B cell (primary cell): Measurements from ENCODE around the gene AP3D1. TPM values are rescaled to one million over a fixed set of nuclear protein-coding genes. Genes with fewer than 3 reads are reported as not detected.

Experiments
- ATAC-seq: fragments of 200-7000 bp; cut with Tn5 transposase; one replicate; pipeline ENCODE4 v1.10.0; 2021; ENCODE audit warnings: low read depth, mild to moderate bottlenecking, moderate number of reproducible peaks, moderate library complexity
- CTCF ChIA-PET: fragments of 350-600 bp; sonication (Branson Sonifier 250); formaldehyde crosslinking; loops from one replicate; lab custom pipeline; 2021; ENCODE audit warnings: antibody characterized with exemption, inconsistent platforms; lab: Charles Lee
- POLR2A ChIA-PET: fragments of 350-600 bp; sonication (Branson Sonifier 250); formaldehyde crosslinking; loops from one replicate; lab custom pipeline; 2021; ENCODE audit warnings: antibody characterized with exemption; lab: Charles Lee
- DNase-seq: peaks from one replicate; pipeline ENCODE4 v3.0.0; 2013
- H2AFZ ChIP-seq: 2 replicates; pipeline ENCODE4 v1.6.1; 2012; ENCODE audit warnings: mild to moderate bottlenecking, low read depth, low read length; ENCODE audit not compliant: insufficient read depth, poor library complexity, severe bottlenecking
- H3K27ac ChIP-seq, 2 donors: 1 replicate in 1 of 2; 2 replicates in 1 of 2; pipeline ENCODE4 v1.5.1; 2012 to 2013; ENCODE audit warnings: low read length in 2 of 2, mild to moderate bottlenecking in 2 of 2, moderate library complexity in 1 of 2
- H3K27me3 ChIP-seq, 4 experiments: fragments of 200-600 bp in 1 of 4; sonication (generic) in 1 of 4; replicated peaks in 1 of 4; 1 replicate in 2 of 4; 2 replicates in 2 of 4; pipeline versions ENCODE4 v1.6.1 to v1.7.0; 2013 to 2016; ENCODE audit warnings: low read length in 3 of 4, mild to moderate bottlenecking in 2 of 4, mixed read lengths in 1 of 4, moderate library complexity in 1 of 4; ENCODE audit not compliant: insufficient read depth in 4 of 4, control insufficient read depth in 3 of 4; ENCODE audit errors: control extremely low read depth in 1 of 4
- H3K36me3 ChIP-seq, 2 experiments: replicated peaks in 1 of 2; 1 replicate in 1 of 2; 2 replicates in 1 of 2; pipeline versions ENCODE4 v1.6.1 to v1.7.1; 2013; ENCODE audit warnings: low read length in 1 of 2; ENCODE audit not compliant: insufficient read depth in 2 of 2, control insufficient read depth in 1 of 2; ENCODE audit errors: control extremely low read depth in 1 of 2, extremely low read depth in 1 of 2
- H3K4me1 ChIP-seq, 2 donors: fragments of 200-600 bp in 1 of 2; sonication (generic) in 1 of 2; 1 replicate in 1 of 2; 2 replicates in 1 of 2; pipeline versions ENCODE4 v1.5.1 to v1.6.1; 2013 to 2017; ENCODE audit warnings: low read length in 2 of 2; ENCODE audit not compliant: control insufficient read depth in 2 of 2, insufficient read depth in 2 of 2
- H3K4me2 ChIP-seq: replicated peaks from 2 replicates; pipeline ENCODE3; 2012; ENCODE audit warnings: mild to moderate bottlenecking, low read depth, low read length; ENCODE audit not compliant: poor library complexity, severe bottlenecking
- H3K4me3 ChIP-seq, 5 experiments: fragments of 200-600 bp in 1 of 5; sonication (generic) in 1 of 5; 1 replicate in 3 of 5; 2 replicates in 2 of 5; pipeline versions ENCODE4 v1.5.1 to v1.7.0; 2011 to 2016; ENCODE audit warnings: low read length in 4 of 5, mild to moderate bottlenecking in 4 of 5, low read depth in 2 of 5, control low read depth in 1 of 5, moderate library complexity in 1 of 5; ENCODE audit not compliant: insufficient read depth in 1 of 5; ENCODE audit errors: control extremely low read depth in 1 of 5, extremely low read depth in 1 of 5
- H3K79me2 ChIP-seq: fragments of 200-600 bp; sonication (generic); one replicate; pipeline ENCODE4 v1.6.0; 2016; ENCODE audit warnings: low read length; ENCODE audit not compliant: control insufficient read depth, insufficient read depth
- H3K9ac ChIP-seq: fragments of 200-600 bp; sonication (generic); 2 replicates; pipeline ENCODE4 v1.6.1; 2017; ENCODE audit warnings: mild to moderate bottlenecking, low read length, moderate library complexity
- H3K9me3 ChIP-seq, 3 donors: one replicate each; pipeline versions ENCODE4 v1.6.1 to v1.7.1; 2013; ENCODE audit warnings: low read length in 2 of 3; ENCODE audit not compliant: control insufficient read depth in 2 of 3, insufficient read depth in 1 of 3; ENCODE audit errors: control extremely low read depth in 1 of 3
- H4K20me1 ChIP-seq: 2 replicates; pipeline ENCODE4 v1.6.0; 2012; ENCODE audit warnings: mild to moderate bottlenecking, low read length; ENCODE audit not compliant: insufficient read depth, control insufficient read depth, poor library complexity, severe bottlenecking
- H3K27ac Mint-ChIP-seq: one replicate; pipeline ENCODE4 v1.8.0; 2021; ENCODE audit warnings: mixed read lengths
- H3K27me3 Mint-ChIP-seq: one replicate; pipeline ENCODE4 v1.8.0; 2021; ENCODE audit warnings: mixed read lengths
- H3K4me1 Mint-ChIP-seq: one replicate; pipeline ENCODE4 v1.8.0; 2021; ENCODE audit warnings: mixed read lengths
- H3K4me3 Mint-ChIP-seq: one replicate; pipeline ENCODE4 v1.8.0; 2021; ENCODE audit warnings: mixed read lengths
- H3K9me3 Mint-ChIP-seq: one replicate; pipeline ENCODE4 v1.8.0; 2022; ENCODE audit warnings: mixed read lengths; ENCODE audit not compliant: insufficient read depth
- EZH2 ChIP-seq: IDR thresholded peaks from 2 replicates; pipeline ENCODE4 v1.6.1; 2012; ENCODE audit warnings: borderline replicate concordance, low read depth, mild to moderate bottlenecking, moderate library complexity, low read length; ENCODE audit not compliant: insufficient read depth, poor library complexity, severe bottlenecking
- WGBS: methylation state at CpG from one replicate; pipeline ENCODE4 v1.1.5; 2013; ENCODE audit warnings: missing lambda C conversion rate; ENCODE audit not compliant: insufficient coverage; 5-methylcytosine and 5-hydroxymethylcytosine counted together
- intact Hi-C: fragments of 100-400 bp; cut with micrococcal nuclease; formaldehyde crosslinking; loops from one replicate; pipeline ENCODE4 v1.10.0; 2022
- polyA plus RNA-seq: library from polyadenylated mRNA; depleted of rRNA; stranded (reverse); fragments of >200 nt; gene quantifications from 2 replicates; pipeline ENCODE4 v1.2.3, GENCODE V29; 2012
- total RNA-seq, 2 donors: library from RNA; stranded (reverse); fragments of 120-200 nt in 1 of 2; gene quantifications; 1 replicate in 1 of 2; 2 replicates in 1 of 2; pipeline versions ENCODE4 v1.2.3 to v1.2.4, GENCODE V29; 2013 to 2022
- TF ChIP-seq, protein P1 (sequence below): fragments of 200-600 bp; IDR thresholded peaks from one replicate; pipeline ENCODE4 v1.8.0; 2022; ENCODE audit warnings: antibody characterized with exemption, mild to moderate bottlenecking

AP3D1 gene
- total and polyA plus RNA-seq, 2 donors (not counting 1 experiment from before 2014, with no cell fraction given), result 96.4 to 114 TPM

DNA sequence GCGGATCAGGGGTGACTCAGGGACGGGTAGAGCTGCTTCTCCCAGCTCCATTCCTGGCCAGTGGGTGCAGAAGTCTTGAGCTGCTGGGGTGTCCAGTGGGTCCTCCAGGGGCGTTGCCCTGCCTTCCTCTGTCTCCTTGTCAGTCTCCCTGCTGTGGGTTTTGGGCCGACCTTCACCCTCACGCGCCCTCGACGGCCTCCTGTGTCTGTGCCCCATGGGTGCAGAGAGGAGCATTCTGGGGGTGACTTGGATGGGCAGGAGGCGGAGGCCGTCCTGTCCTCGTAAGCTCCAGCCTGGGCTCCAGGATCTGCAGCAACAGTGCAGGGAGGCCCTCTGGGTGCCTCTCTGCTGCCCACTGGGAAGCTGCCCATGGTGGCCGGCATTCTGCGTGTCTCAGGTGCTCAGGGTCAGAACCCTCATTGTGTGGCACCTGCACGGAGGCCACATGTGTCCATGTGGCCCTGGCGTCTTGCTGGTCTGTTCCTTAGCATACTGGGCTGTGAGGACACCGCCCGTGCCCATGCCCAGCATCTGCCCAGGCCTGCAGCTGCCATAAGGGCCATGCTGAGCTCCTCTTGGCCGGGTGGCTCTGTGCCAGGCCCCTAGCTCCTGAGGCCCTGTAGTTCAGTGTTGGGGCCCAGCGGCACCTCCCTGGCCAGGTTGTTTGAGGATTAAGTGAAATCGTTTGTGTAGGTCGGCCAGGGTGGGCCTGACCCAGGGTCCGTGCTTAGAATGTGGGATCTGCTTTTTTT lies 29.7 kb upstream of the AP3D1 start:
- ChIA-PET POLR2A (interaction anchor here (1.8 kb wide), 1 partner anchor 9 kb away, joined by 4 read pairs; no protein-coding TSS in a partner anchor), CTCF (interaction anchor here (2.2 kb wide), 1 partner anchor 25 kb away, joined by 6 read pairs; no protein-coding TSS in a partner anchor)
- H3K27ac Mint-ChIP-seq, result no peak overlapping the region
- Histone ChIP-seq H3K9ac (no peak overlapping the region), H3K36me3 (peaks cover 0 to 27% of the 10 kb centered on the region in 2 experiments), H3K79me2 (peaks cover 89% of the 10 kb centered on the region), H4K20me1 (peaks cover 95% of the 10 kb centered on the region), H3K4me1 (peaks cover 13 to 14% of the 10 kb centered on the region in 2 donors), H3K4me2 (no peak overlapping the region), H3K27me3 (no peaks in the 10 kb centered on the region), H2AFZ (no peak overlapping the region), H3K27ac (no peak overlapping the region), H3K4me3 (no peak overlapping the region), H3K9me3 (no peaks in the 10 kb centered on the region)
- ATAC-seq (no peak), DNase-seq (no peak)
- 97% methylated on average over 22 of the region's 22 CpGs for WGBS
- H3K27me3 Mint-ChIP-seq, result no peaks in the 10 kb centered on the region
- TF ChIP-seq, protein P1, sequence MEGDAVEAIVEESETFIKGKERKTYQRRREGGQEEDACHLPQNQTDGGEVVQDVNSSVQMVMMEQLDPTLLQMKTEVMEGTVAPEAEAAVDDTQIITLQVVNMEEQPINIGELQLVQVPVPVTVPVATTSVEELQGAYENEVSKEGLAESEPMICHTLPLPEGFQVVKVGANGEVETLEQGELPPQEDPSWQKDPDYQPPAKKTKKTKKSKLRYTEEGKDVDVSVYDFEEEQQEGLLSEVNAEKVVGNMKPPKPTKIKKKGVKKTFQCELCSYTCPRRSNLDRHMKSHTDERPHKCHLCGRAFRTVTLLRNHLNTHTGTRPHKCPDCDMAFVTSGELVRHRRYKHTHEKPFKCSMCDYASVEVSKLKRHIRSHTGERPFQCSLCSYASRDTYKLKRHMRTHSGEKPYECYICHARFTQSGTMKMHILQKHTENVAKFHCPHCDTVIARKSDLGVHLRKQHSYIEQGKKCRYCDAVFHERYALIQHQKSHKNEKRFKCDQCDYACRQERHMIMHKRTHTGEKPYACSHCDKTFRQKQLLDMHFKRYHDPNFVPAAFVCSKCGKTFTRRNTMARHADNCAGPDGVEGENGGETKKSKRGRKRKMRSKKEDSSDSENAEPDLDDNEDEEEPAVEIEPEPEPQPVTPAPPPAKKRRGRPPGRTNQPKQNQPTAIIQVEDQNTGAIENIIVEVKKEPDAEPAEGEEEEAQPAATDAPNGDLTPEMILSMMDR, result no peak
- TF ChIP-seq EZH2, result no peak
- intact Hi-C loops, result no loop called here
- H3K9me3 Mint-ChIP-seq, result no peaks in the 10 kb centered on the region
- peaks cover 39% of the 10 kb centered on the region for H3K4me1 Mint-ChIP-seq
- H3K4me3 Mint-ChIP-seq, result no peak overlapping the region

DNA sequence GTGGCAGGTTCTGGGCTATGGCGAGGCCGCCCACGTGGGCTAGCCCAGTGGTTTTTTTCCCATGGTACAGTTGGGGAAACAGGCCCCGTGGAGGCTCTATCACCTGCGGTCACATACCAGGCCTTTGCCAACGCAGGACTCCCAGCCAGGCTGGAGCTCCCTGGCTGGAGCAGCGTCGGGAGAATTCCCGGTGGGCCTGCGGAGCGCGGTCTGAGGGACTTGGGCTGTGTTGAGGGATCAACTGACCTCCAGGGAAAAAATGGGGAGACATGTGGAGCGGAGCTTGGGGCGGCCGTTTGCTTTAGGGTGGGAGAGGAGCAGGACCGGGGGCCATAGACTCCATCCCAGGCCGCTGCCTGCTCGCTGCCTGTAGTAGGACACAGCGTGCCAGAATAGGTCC lies 28.7 kb upstream of the AP3D1 start:
- Mint-ChIP-seq H3K4me1 (peaks cover 34% of the 10 kb centered on the region), H3K27ac (no peak overlapping the region), H3K4me3 (no peak overlapping the region), H3K27me3 (no peaks in the 10 kb centered on the region), H3K9me3 (no peaks in the 10 kb centered on the region)
- H3K27ac ChIP-seq, result no peak overlapping the region
- TF ChIP-seq, protein P1, result no peak
- TF ChIP-seq EZH2, result no peak
- H4K20me1 ChIP-seq, result peaks cover 95% of the 10 kb centered on the region
- intact Hi-C loops, result no loop called here
- no peaks in the 10 kb centered on the region for H3K27me3 ChIP-seq
- peaks cover 0 to 25% of the 10 kb centered on the region in 2 experiments for H3K36me3 ChIP-seq
- 98% methylated on average over 17 of the region's 19 CpGs for WGBS
- no peak for ATAC-seq
- no peak overlapping the region for H3K4me3 ChIP-seq
- peaks cover 89% of the 10 kb centered on the region for H3K79me2 ChIP-seq
- H3K9me3 ChIP-seq, result no peaks in the 10 kb centered on the region
- H3K4me1 ChIP-seq, result peaks cover 13 to 14% of the 10 kb centered on the region in 2 donors
- H2AFZ ChIP-seq, result no peak overlapping the region
- ChIA-PET POLR2A (interaction anchor here (1.8 kb wide), 1 partner anchor 8 kb away, joined by 4 read pairs; no protein-coding TSS in a partner anchor), CTCF (no interaction called here)
- no peak for DNase-seq
- H3K4me2 ChIP-seq, result no peak overlapping the region
- no peak overlapping the region for H3K9ac ChIP-seq
